Kidney (tissue), 14 donors: Measurements from ENCODE around the gene GK. TPM values are rescaled to one million over a fixed set of nuclear protein-coding genes. Genes with fewer than 3 reads are reported as not detected.
"Not testable (repeated sequence)": the region's sequence is repeated elsewhere in the genome, so short reads cannot be mapped to it uniquely, and the experiment has no call there.

Experiments used
- DNase-seq, 5 donors: peaks; one replicate each; pipeline ENCODE4 v3.0.0-alpha.2; 2013 to 2020
- FAIRE-seq: peaks from 2 replicates; lab custom pipeline; 2012; peaks lifted over from hg19 to GRCh38; lab: Jason Lieb, UNC
- H3K27ac ChIP-seq, 2 donors: one replicate each; pipeline ENCODE4 v1.7.0; 2013; ENCODE audit warnings: low read depth in 2 of 2, low read length in 2 of 2, inconsistent platforms in 1 of 2
- H3K27me3 ChIP-seq: one replicate; pipeline ENCODE4 v1.7.1; 2013; ENCODE audit warnings: low read length, inconsistent platforms; ENCODE audit not compliant: control insufficient read depth, insufficient read depth
- H3K36me3 ChIP-seq, 3 donors: one replicate each; pipeline versions ENCODE4 v1.7.0 to v1.7.1; 2013; ENCODE audit warnings: low read length in 3 of 3, control low read depth in 1 of 3, inconsistent platforms in 1 of 3; ENCODE audit not compliant: insufficient read depth in 3 of 3, control insufficient read depth in 2 of 3
- H3K4me1 ChIP-seq, 3 donors: one replicate each; pipeline versions ENCODE4 v1.7.0 to v1.7.1; 2013; ENCODE audit warnings: low read length in 3 of 3, inconsistent platforms in 1 of 3, low read depth in 1 of 3; ENCODE audit not compliant: control insufficient read depth in 2 of 3, insufficient read depth in 2 of 3
- H3K4me3 ChIP-seq, 3 donors: one replicate each; pipeline versions ENCODE4 v1.7.0 to v1.8.1; 2013; ENCODE audit warnings: low read length in 3 of 3, control low read depth in 1 of 3, inconsistent platforms in 1 of 3
- H3K9ac ChIP-seq, 3 donors: one replicate each; pipeline versions ENCODE4 v1.7.0 to v1.7.1; 2013; ENCODE audit warnings: low read length in 3 of 3, control low read depth in 1 of 3, inconsistent platforms in 1 of 3
- H3K9me3 ChIP-seq, 3 donors: one replicate each; pipeline versions ENCODE4 v1.7.0 to v1.7.1; 2013; ENCODE audit warnings: low read length in 3 of 3, control low read depth in 1 of 3, inconsistent platforms in 1 of 3; ENCODE audit not compliant: control insufficient read depth in 2 of 3, insufficient read depth in 1 of 3
- intact Hi-C: fragments of 100-400 bp; cut with DNase I; formaldehyde crosslinking; loops from one replicate; pipeline ENCODE4 v1.11.1; 2022
- polyA plus RNA-seq: library from polyadenylated mRNA; stranded (reverse); fragments of 350-450 nt; fragmentation: Illumina TruSeq; extraction: RNeasy Lipid Tissue Mini Kit (QIAGEN cat#74804); gene quantifications from one replicate; pipeline ENCODE4 v1.2.3, GENCODE V29; 2014; ENCODE audit warnings: low read depth, low replicate concordance; ENCODE audit not compliant: insufficient read depth
- total RNA-seq: library from RNA; stranded (reverse); fragmentation: NEBNext Ultra II Directional; extraction: Animal tissue kit (Norgen Biotek cat#: 25700); gene quantifications from one replicate; pipeline ENCODE4 v1.2.1, GENCODE V29; 2021
- TF ChIP-seq, protein P1 (sequence below): IDR thresholded peaks from 3 replicates; pipeline ENCODE4 v1.5.1; 2012; ENCODE audit warnings: mild to moderate bottlenecking, moderate library complexity, borderline replicate concordance; ENCODE audit not compliant: insufficient read depth; ENCODE audit errors: extremely low read depth
- donor health status: control.
- donor health status: control.
- donor health status: control.
- donor health status: control.
- donor health status: control.
- donor health status: DM: yes; HTN: yes; CAD: no.
- donor health status: Normal renal cell carcinoma (clear cell type).

The GK gene
- total and polyA plus RNA-seq, 2 donors from 2014 or later, result 12.5 to 73.8 TPM

DNA sequence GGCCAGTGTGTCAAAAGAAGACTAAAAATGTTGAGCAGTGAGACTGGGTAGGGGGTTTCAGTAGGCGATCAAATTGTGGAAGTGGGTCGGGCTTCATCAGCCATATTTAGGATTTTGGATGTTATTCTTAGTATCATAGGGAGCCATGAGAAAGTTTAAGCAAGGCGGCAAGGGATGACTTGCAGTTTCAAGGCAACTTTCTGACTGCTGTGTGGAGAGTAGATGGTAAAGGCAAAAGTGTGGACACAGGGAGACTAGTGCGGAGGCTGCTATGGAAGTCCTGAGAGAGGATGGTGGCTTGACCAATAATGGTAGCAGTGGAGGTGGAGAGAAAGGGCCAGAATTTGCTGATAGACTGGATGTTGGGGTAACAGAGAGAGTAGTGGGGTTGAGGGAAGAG is 15.4 kb downstream of the GK start:
- intact Hi-C loops, result no loop called here
- H3K9ac ChIP-seq, result no peak overlapping the region
- no peak for DNase-seq
- H3K27ac ChIP-seq, result no peak overlapping the region
- peaks cover 0 to under 1% (median 0%) of the 10 kb centered on the region in 3 donors for H3K4me1 ChIP-seq
- no peak for FAIRE-seq
- H3K27me3 ChIP-seq, result no peaks in the 10 kb centered on the region
- no peak overlapping the region for H3K4me3 ChIP-seq
- TF ChIP-seq, protein P1, sequence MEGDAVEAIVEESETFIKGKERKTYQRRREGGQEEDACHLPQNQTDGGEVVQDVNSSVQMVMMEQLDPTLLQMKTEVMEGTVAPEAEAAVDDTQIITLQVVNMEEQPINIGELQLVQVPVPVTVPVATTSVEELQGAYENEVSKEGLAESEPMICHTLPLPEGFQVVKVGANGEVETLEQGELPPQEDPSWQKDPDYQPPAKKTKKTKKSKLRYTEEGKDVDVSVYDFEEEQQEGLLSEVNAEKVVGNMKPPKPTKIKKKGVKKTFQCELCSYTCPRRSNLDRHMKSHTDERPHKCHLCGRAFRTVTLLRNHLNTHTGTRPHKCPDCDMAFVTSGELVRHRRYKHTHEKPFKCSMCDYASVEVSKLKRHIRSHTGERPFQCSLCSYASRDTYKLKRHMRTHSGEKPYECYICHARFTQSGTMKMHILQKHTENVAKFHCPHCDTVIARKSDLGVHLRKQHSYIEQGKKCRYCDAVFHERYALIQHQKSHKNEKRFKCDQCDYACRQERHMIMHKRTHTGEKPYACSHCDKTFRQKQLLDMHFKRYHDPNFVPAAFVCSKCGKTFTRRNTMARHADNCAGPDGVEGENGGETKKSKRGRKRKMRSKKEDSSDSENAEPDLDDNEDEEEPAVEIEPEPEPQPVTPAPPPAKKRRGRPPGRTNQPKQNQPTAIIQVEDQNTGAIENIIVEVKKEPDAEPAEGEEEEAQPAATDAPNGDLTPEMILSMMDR, result no peak
- H3K36me3 ChIP-seq, result no peaks in the 10 kb centered on the region
- no peaks in the 10 kb centered on the region for H3K9me3 ChIP-seq

DNA sequence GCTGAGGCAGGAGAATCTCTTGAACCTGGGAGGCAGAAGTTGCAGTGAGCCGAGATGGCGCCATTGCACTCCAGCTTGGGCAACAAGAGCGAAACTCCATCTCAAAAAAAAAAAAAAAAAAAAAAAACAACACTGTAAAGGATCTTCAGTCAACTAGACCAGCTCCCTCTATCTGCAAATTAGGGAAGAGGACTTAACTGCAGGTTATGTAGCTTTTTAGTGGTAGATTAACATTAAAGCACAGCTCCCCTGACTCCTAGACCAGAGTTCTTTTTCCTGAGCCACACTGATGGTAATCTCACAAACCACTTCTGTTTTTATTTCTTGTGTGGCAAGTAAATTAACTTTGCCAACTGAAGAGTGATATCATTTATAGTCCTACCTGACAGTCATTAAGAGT is 18.0 kb downstream of the GK start:
- H3K36me3 ChIP-seq, FAIRE-seq, intact Hi-C loops, H3K27ac ChIP-seq, H3K9me3 ChIP-seq, H3K4me3 ChIP-seq, DNase-seq, H3K9ac ChIP-seq, H3K27me3 ChIP-seq, H3K4me1 ChIP-seq: not testable (repeated sequence)

DNA sequence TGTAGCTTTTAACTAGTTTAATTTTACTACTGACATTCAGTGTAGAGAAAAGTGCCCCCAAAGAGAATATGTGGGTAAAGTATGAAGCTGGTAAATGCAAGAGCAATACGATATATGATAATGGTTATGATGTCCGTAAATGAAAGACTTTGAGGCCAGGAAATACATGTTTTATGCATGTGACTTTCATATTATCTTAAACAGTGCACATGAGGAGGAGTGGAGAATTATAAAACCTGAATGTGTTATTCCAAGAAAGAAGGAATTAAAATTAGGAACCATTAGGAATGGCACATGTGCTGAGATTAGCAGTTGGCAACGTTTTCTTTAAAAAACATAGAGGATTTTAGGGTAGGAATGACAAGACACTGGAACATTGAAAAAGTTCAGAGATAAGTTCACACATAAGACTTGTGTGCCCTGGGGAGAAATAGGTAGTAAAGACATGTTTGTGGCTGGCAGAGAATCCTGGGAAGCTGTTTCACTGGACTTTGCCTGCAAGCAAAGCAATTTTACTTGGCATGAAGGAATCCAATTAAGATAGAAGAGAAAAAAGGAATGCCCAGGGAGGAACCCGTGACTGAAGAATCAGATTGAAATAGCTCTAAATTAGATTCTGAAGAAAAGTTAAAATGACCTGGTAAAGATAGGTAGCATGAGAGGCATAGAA is 20.0 kb downstream of the GK start:
- no peaks in the 10 kb centered on the region for H3K27me3 ChIP-seq

DNA sequence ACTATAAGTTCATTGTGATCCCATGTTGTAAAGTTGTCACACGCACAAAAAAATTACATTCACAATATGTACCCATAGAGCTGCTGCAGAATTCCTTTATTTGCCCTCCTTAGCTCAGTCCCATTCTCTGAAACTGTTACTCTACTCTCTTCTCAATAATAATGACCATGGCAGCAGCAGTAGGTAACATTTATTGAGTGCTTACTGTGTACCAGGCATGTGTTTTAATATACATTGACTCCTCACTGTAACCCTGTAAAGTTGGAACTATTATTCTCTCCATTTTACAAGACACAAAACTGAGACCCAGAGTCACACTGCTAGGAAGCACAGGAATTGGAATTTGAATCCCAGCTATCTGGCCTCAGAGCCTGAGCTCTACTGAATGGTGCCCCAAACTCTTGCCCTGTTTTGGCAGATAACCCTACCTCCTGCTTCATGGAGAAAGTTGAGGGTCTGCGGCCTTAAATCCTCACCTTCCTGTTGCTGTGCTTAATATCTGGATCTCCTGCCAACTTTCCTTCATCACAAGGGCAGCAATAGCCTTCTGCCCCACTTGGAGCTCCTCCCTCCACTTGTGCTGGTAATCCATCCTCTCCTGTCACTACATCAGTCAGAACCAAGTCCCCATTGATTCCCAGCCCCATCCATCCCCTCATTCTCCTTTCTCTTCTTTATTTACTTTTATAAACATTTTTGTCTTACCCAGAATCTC is 20.8 kb downstream of the GK start:
- TF ChIP-seq, protein P1, result no peak
- peak overlapping the region; percentile 47 to 71 for H3K27ac ChIP-seq
- peaks cover 0 to 4% (median 0%) of the 10 kb centered on the region in 3 donors for H3K4me1 ChIP-seq
- H3K9ac ChIP-seq, result no peak overlapping the region
- H3K9me3 ChIP-seq, result no peaks in the 10 kb centered on the region
- intact Hi-C loops, result no loop called here
- DNase-seq, result no peak
- no peak overlapping the region for H3K4me3 ChIP-seq
- H3K27me3 ChIP-seq, result no peaks in the 10 kb centered on the region
- no peaks in the 10 kb centered on the region for H3K36me3 ChIP-seq
- FAIRE-seq, result no peak

More for the DNA sequence above, 20.0 kb downstream of the GK start:
- Histone ChIP-seq H3K36me3 (no peaks in the 10 kb centered on the region), H3K9me3 (no peaks in the 10 kb centered on the region), H3K27ac (peak overlapping the region; percentile 47 to 71), H3K4me1 (peaks cover 0 to 4% (median 0%) of the 10 kb centered on the region in 3 donors), H3K4me3 (no peak overlapping the region), H3K9ac (no peak overlapping the region)
- intact Hi-C loops, result no loop called here
- FAIRE-seq (peak; percentile 66), DNase-seq (peak in 2 of 5 donors; percentile 11 to 28)
- TF ChIP-seq, protein P1, result no peak
